ENCODE data around the gene CRTAC1.

CRTAC1 gene

GRCh38 chr10:97863808-97864207, 166.6 kb downstream of the CRTAC1 start:
- no peak for TF ChIP-seq ZNF565 (CRISPR knock-in tag; conservative IDR thresholded peaks at IDR 0.05; ENCODE audit: low read depth)
- TF ChIP-seq BACH2 (CRISPR knock-in tag; IDR thresholded peaks at IDR 0.05; ENCODE audit: borderline replicate concordance): no peak
- no peak for TF ChIP-seq PPARA (CRISPR knock-in tag; IDR thresholded peaks at IDR 0.05; ENCODE audit: borderline replicate concordance)
- no peak for TF ChIP-seq ZNF8 (CRISPR knock-in tag; IDR thresholded peaks at IDR 0.05)
- ATAC-seq: no peak

- no peak for ATAC-seq
- TF ChIP-seq CREB5 (CRISPR knock-in tag; IDR thresholded peaks at IDR 0.05; ENCODE audit: low read depth): no peak
- TF ChIP-seq ZNF8 (CRISPR knock-in tag; IDR thresholded peaks at IDR 0.05): no peak
- no peak for TF ChIP-seq TOX (CRISPR knock-in tag; IDR thresholded peaks at IDR 0.05; ENCODE audit: borderline replicate concordance)
- TF ChIP-seq ZC3H10 (CRISPR knock-in tag; IDR thresholded peaks at IDR 0.05): no peak
- TF ChIP-seq RARB (CRISPR knock-in tag; IDR thresholded peaks at IDR 0.05): no peak
- TF ChIP-seq PPARA (CRISPR knock-in tag; IDR thresholded peaks at IDR 0.05; ENCODE audit: borderline replicate concordance): no peak
- no peak for TF ChIP-seq PATZ1 (CRISPR knock-in tag; IDR thresholded peaks at IDR 0.05; ENCODE audit: borderline replicate concordance)
- TF ChIP-seq SNAI2 (CRISPR knock-in tag; IDR thresholded peaks at IDR 0.05): no peak
- no peak for TF ChIP-seq TCF4 (CRISPR knock-in tag; IDR thresholded peaks at IDR 0.05; ENCODE audit: borderline replicate concordance)
- TF ChIP-seq ZNF70 (CRISPR knock-in tag; IDR thresholded peaks at IDR 0.05): no peak
Measured at GRCh38 chr10:97861924-97862323, 168.5 kb downstream of the CRTAC1 start.

GRCh38 chr10:97861097-97861750, 169.2 kb downstream of the CRTAC1 start:
- ATAC-seq: peak; percentile 76
- TF ChIP-seq ISL1 (CRISPR knock-in tag; IDR thresholded peaks at IDR 0.05) (no peak), TOX (CRISPR knock-in tag; IDR thresholded peaks at IDR 0.05; ENCODE audit: borderline replicate concordance) (no peak), ZNF8 (CRISPR knock-in tag; IDR thresholded peaks at IDR 0.05) (no peak), ZC3H10 (CRISPR knock-in tag; IDR thresholded peaks at IDR 0.05) (no peak), ZNF70 (CRISPR knock-in tag; IDR thresholded peaks at IDR 0.05) (no peak), SNAI2 (CRISPR knock-in tag; IDR thresholded peaks at IDR 0.05) (no peak), PPARA (CRISPR knock-in tag; IDR thresholded peaks at IDR 0.05; ENCODE audit: borderline replicate concordance) (no peak), BACH2 (CRISPR knock-in tag; IDR thresholded peaks at IDR 0.05; ENCODE audit: borderline replicate concordance) (no peak), TCF4 (CRISPR knock-in tag; IDR thresholded peaks at IDR 0.05; ENCODE audit: borderline replicate concordance) (no peak)

- no peak for ATAC-seq
- no peak for TF ChIP-seq ISL1 (CRISPR knock-in tag; IDR thresholded peaks at IDR 0.05)
- no peak for TF ChIP-seq CREB5 (CRISPR knock-in tag; IDR thresholded peaks at IDR 0.05; ENCODE audit: low read depth)
- no peak for TF ChIP-seq TOX (CRISPR knock-in tag; IDR thresholded peaks at IDR 0.05; ENCODE audit: borderline replicate concordance)
- TF ChIP-seq RARB (CRISPR knock-in tag; IDR thresholded peaks at IDR 0.05): no peak
- no peak for TF ChIP-seq SNAI2 (CRISPR knock-in tag; IDR thresholded peaks at IDR 0.05)
- TF ChIP-seq ZNF70 (CRISPR knock-in tag; IDR thresholded peaks at IDR 0.05): no peak
- no peak for TF ChIP-seq BACH2 (CRISPR knock-in tag; IDR thresholded peaks at IDR 0.05; ENCODE audit: borderline replicate concordance)
- TF ChIP-seq GLIS3 (CRISPR knock-in tag; IDR thresholded peaks at IDR 0.05): no peak
- TF ChIP-seq CSRNP3 (CRISPR knock-in tag; IDR thresholded peaks at IDR 0.05): no peak
- no peak for TF ChIP-seq ZNF8 (CRISPR knock-in tag; IDR thresholded peaks at IDR 0.05)
- TF ChIP-seq TCF4 (CRISPR knock-in tag; IDR thresholded peaks at IDR 0.05; ENCODE audit: borderline replicate concordance): no peak
- TF ChIP-seq TSHZ2 (CRISPR knock-in tag; IDR thresholded peaks at IDR 0.05): no peak
Measured at GRCh38 chr10:97858001-97858439, 172.4 kb downstream of the CRTAC1 start.

Data from SK-N-SH treated with all-trans-retinoic acid at 6 μM for 48 hours (cell line).